Liver (tissue), 9 donors: ENCODE results near the gene EID2B. TPM values are rescaled to one million over a fixed set of nuclear protein-coding genes. Genes with fewer than 3 reads are reported as not detected.

Experiments used
- DNase-seq: peaks from one replicate; pipeline ENCODE4 v3.0.0-alpha.2; 2017; ENCODE audit warnings: low spot score
- H3K27ac ChIP-seq, 2 donors: one replicate each; pipeline ENCODE4 v1.7.0; 2013; ENCODE audit warnings: inconsistent platforms in 2 of 2, low read length in 2 of 2, control low read depth in 1 of 2, low read depth in 1 of 2, mild to moderate bottlenecking in 1 of 2
- H3K27me3 ChIP-seq, 4 donors: one replicate each; pipeline versions ENCODE4 v1.6.1 to v1.7.0; 2013; ENCODE audit warnings: low read length in 3 of 4, inconsistent platforms in 1 of 4, mild to moderate bottlenecking in 1 of 4, moderate library complexity in 1 of 4; ENCODE audit not compliant: control insufficient read depth in 4 of 4, insufficient read depth in 4 of 4
- H3K36me3 ChIP-seq, 4 donors: one replicate each; pipeline versions ENCODE4 v1.6.1 to v1.7.0; 2013; ENCODE audit warnings: low read length in 3 of 4, mild to moderate bottlenecking in 3 of 4, low read depth in 1 of 4, moderate library complexity in 1 of 4; ENCODE audit not compliant: control insufficient read depth in 4 of 4, insufficient read depth in 3 of 4
- H3K4me1 ChIP-seq, 4 donors: one replicate each; pipeline versions ENCODE4 v1.6.1 to v1.7.0; 2013; ENCODE audit warnings: low read length in 3 of 4, mild to moderate bottlenecking in 3 of 4, moderate library complexity in 1 of 4; ENCODE audit not compliant: control insufficient read depth in 4 of 4, insufficient read depth in 4 of 4
- H3K4me3 ChIP-seq, 3 donors: one replicate each; pipeline versions ENCODE4 v1.6.1 to v1.7.0; 2013; ENCODE audit warnings: low read length in 3 of 3, control low read depth in 1 of 3, low read depth in 1 of 3, mild to moderate bottlenecking in 1 of 3
- H3K9ac ChIP-seq, 2 donors: one replicate each; pipeline ENCODE4 v1.7.0; 2013; ENCODE audit warnings: low read length in 2 of 2, mild to moderate bottlenecking in 2 of 2, moderate library complexity in 2 of 2, control low read depth in 1 of 2, low read depth in 1 of 2
- H3K9me3 ChIP-seq, 4 donors: one replicate each; pipeline versions ENCODE4 v1.6.1 to v1.7.0; 2013; ENCODE audit warnings: low read length in 3 of 4; ENCODE audit not compliant: control insufficient read depth in 4 of 4
- ATF3 ChIP-seq: IDR thresholded peaks from 2 replicates; pipeline ENCODE4 v1.6.1; 2016; ENCODE audit warnings: antibody characterized with exemption
- CTCF ChIP-seq: fragments of 150-350 bp; IDR thresholded peaks from 2 replicates; pipeline ENCODE4 v1.5.1; 2017; ENCODE audit warnings: improper control_type of control experiment, low read depth, low read length; ENCODE audit not compliant: missing input control
- EGR1 ChIP-seq, 2 donors: IDR thresholded peaks; 2 replicates each; pipeline ENCODE4 v1.6.1; 2016 to 2018; ENCODE audit warnings: antibody characterized with exemption in 2 of 2, low read depth in 2 of 2
- FOXA1 ChIP-seq: IDR thresholded peaks from 2 replicates; pipeline ENCODE4 v1.6.1; 2016; ENCODE audit warnings: antibody characterized with exemption
- FOXA2 ChIP-seq: IDR thresholded peaks from 2 replicates; pipeline ENCODE4 v1.6.1; 2016; ENCODE audit warnings: antibody characterized with exemption
- GABPA ChIP-seq, 2 donors: IDR thresholded peaks in 1 of 2; conservative IDR thresholded peaks in 1 of 2; 2 replicates each; pipeline ENCODE4 v1.6.1; 2016; ENCODE audit warnings: antibody characterized with exemption in 2 of 2, mild to moderate bottlenecking in 1 of 2, moderate library complexity in 1 of 2
- HNF4A ChIP-seq, 2 donors: conservative IDR thresholded peaks; 2 replicates each; pipeline ENCODE4 v1.6.1; 2016; ENCODE audit warnings: antibody characterized with exemption in 2 of 2, mild to moderate bottlenecking in 2 of 2
- HNF4G ChIP-seq: IDR thresholded peaks from 2 replicates; pipeline ENCODE4 v1.6.1; 2016; ENCODE audit warnings: antibody characterized with exemption
- JUND ChIP-seq, 2 donors: IDR thresholded peaks; 2 replicates each; pipeline ENCODE4 v1.6.1; 2016; ENCODE audit warnings: antibody characterized with exemption in 2 of 2
- NR2F2 ChIP-seq: IDR thresholded peaks from 2 replicates; pipeline ENCODE4 v1.6.1; 2016; ENCODE audit warnings: antibody characterized with exemption
- RAD21 ChIP-seq, 2 donors: IDR thresholded peaks; 2 replicates each; pipeline ENCODE4 v1.6.1; 2016; ENCODE audit warnings: antibody characterized with exemption in 2 of 2, mild to moderate bottlenecking in 2 of 2
- RXRA ChIP-seq, 2 donors: IDR thresholded peaks; 2 replicates each; pipeline ENCODE4 v1.6.1; 2017 to 2018; ENCODE audit warnings: antibody characterized with exemption in 2 of 2, mild to moderate bottlenecking in 1 of 2
- SP1 ChIP-seq: IDR thresholded peaks from 2 replicates; pipeline ENCODE4 v1.6.1; 2018; ENCODE audit warnings: antibody characterized with exemption, mild to moderate bottlenecking
- TAF1 ChIP-seq: conservative IDR thresholded peaks from 2 replicates; pipeline ENCODE4 v1.6.1; 2016; ENCODE audit warnings: antibody characterized with exemption, mild to moderate bottlenecking
- YY1 ChIP-seq: IDR thresholded peaks from 2 replicates; pipeline ENCODE4 v1.6.1; 2016; ENCODE audit warnings: antibody characterized with exemption, mild to moderate bottlenecking
- ZBTB33 ChIP-seq: IDR thresholded peaks from 2 replicates; pipeline ENCODE4 v1.6.1; 2016; ENCODE audit warnings: antibody characterized with exemption
- WGBS: extraction: QIAGEN DNeasy Blood & Tissue Kit; methylation state at CpG from one replicate; pipeline ENCODE4 v1.1.7; 2013; 5-methylcytosine and 5-hydroxymethylcytosine counted together
- polyA plus RNA-seq, 2 donors: library from polyadenylated mRNA; stranded (reverse) in 1 of 2; unstranded in 1 of 2; fragments of 200-250 nt in 1 of 2; fragments of >200 nt in 1 of 2; fragmentation: Nextera tagmentation in 1 of 2; extraction: Ambion mirVana in 1 of 2; gene quantifications; one replicate each; pipeline versions ENCODE4 v1.2.1 to v1.2.3, GENCODE V29; 2013 to 2015
- total RNA-seq, 2 donors: library from RNA; depleted of rRNA; stranded (reverse); fragments of >200 nt; gene quantifications; one replicate each; pipeline ENCODE4 v1.2.3, GENCODE V29; 2014
- donor health status: healthy.
- donor health status: healthy.
- donor health status: healthy.
- donor health status: healthy.
- donor health status: healthy.

Gene EID2B
- total and polyA plus RNA-seq, 4 donors, result 0.38 to 1.4 (median 1.1) TPM

GRCh38 chr19:39483141-39483540, 49.5 kb downstream of the EID2B start:
- Histone ChIP-seq H3K27ac (no peak overlapping the region), H3K36me3 (peaks cover 5 to 26% (median 8%) of the 10 kb centered on the region in 4 donors), H3K4me3 (no peak overlapping the region), H3K9me3 (no peaks in the 10 kb centered on the region), H3K9ac (no peak overlapping the region), H3K27me3 (no peaks in the 10 kb centered on the region), H3K4me1 (peaks cover 3 to 19% (median 15%) of the 10 kb centered on the region in 4 donors)
- DNase-seq, result no peak
- WGBS, result 83% methylated on average over 6 of the region's 6 CpGs
- TF ChIP-seq HNF4G (no peak), ZBTB33 (no peak), RXRA (IDR thresholded peaks at IDR 0.05) (no peak), HNF4A (conservative IDR thresholded peaks at IDR 0.05) (no peak), FOXA1 (no peak), TAF1 (no peak), NR2F2 (no peak), JUND (IDR thresholded peaks at IDR 0.05) (no peak), EGR1 (IDR thresholded peaks at IDR 0.05; ENCODE audit: low read depth in 2 of 2) (no peak), ATF3 (no peak), GABPA (IDR thresholded peaks at IDR 0.05 in 1 of 2, conservative IDR thresholded peaks at IDR 0.05 in 1 of 2) (no peak)

- no peaks in the 10 kb centered on the region for H3K9me3 ChIP-seq
- H3K27me3 ChIP-seq, result no peaks in the 10 kb centered on the region
- TF ChIP-seq EGR1 (IDR thresholded peaks at IDR 0.05; ENCODE audit: low read depth in 2 of 2), result no peak
- no peak for TF ChIP-seq ZBTB33
- TF ChIP-seq FOXA1, result no peak
- TF ChIP-seq TAF1, result no peak
- TF ChIP-seq RAD21 (IDR thresholded peaks at IDR 0.05), result no peak
- TF ChIP-seq YY1, result no peak
- TF ChIP-seq SP1, result no peak
- TF ChIP-seq CTCF, result no peak
- no peak for TF ChIP-seq FOXA2
- no peak for TF ChIP-seq ATF3
- TF ChIP-seq HNF4G, result no peak
- H3K4me1 ChIP-seq, result peaks cover 3 to 19% (median 15%) of the 10 kb centered on the region in 4 donors
- WGBS, result 77% methylated on average over 11 of the region's 11 CpGs
- peaks cover 4 to 17% (median 5%) of the 10 kb centered on the region in 4 donors for H3K36me3 ChIP-seq
- peak overlapping the region; percentile 78 to 95 (median 79) for H3K4me3 ChIP-seq
- no peak overlapping the region for H3K9ac ChIP-seq
- no peak for DNase-seq
- no peak overlapping the region for H3K27ac ChIP-seq
Measured at GRCh38 chr19:39481676-39482075, 51.0 kb downstream of the EID2B start.
